BLaER1 treated with 17β-estradiol and CSF1 and Interleukin-3, amounts not matched to agents 10 nM and 100 nM (cell line): ENCODE results near the gene PLD5.
"Not testable (repeated sequence)": the region's sequence is repeated elsewhere in the genome, so short reads cannot be mapped to it uniquely, and the experiment has no call there.

Experiments used
- H3K27ac ChIP-seq, 11 experiments: shearing (Covaris generic); formaldehyde crosslinking; 2 replicates each; pipeline ENCODE4 v1.8.1; 2022
- H3K27me3 ChIP-seq, 11 experiments: shearing (Covaris generic); formaldehyde crosslinking; 2 replicates each; pipeline ENCODE4 v1.8.1; 2022
- H3K36me3 ChIP-seq, 11 experiments: shearing (Covaris generic); formaldehyde crosslinking; 2 replicates each; pipeline ENCODE4 v1.8.1; 2022
- H3K4me1 ChIP-seq, 10 experiments: shearing (Covaris generic); formaldehyde crosslinking; 2 replicates each; pipeline ENCODE4 v1.8.1; 2022
- H3K4me2 ChIP-seq, 11 experiments: shearing (Covaris generic); formaldehyde crosslinking; 2 replicates each; pipeline ENCODE4 v1.8.1; 2022
- H3K4me3 ChIP-seq, 10 experiments: shearing (Covaris generic); formaldehyde crosslinking; 2 replicates each; pipeline ENCODE4 v1.8.1; 2022
- H3K9ac ChIP-seq, 11 experiments: shearing (Covaris generic); formaldehyde crosslinking; 2 replicates each; pipeline ENCODE4 v1.8.1; 2022
- H3K9me3 ChIP-seq, 11 experiments: shearing (Covaris generic); formaldehyde crosslinking; replicated peaks in 1 of 11; 2 replicates each; pipeline ENCODE4 v1.8.1; 2022
- H4K20me1 ChIP-seq, 11 experiments: shearing (Covaris generic); formaldehyde crosslinking; 2 replicates each; pipeline ENCODE4 v1.8.1; 2022
- Cebpa-rat ChIP-seq, 11 experiments: shearing (Covaris generic); IDR thresholded peaks; 2 replicates each; pipeline ENCODE4 v1.8.1; 2022

The PLD5 gene

DNA sequence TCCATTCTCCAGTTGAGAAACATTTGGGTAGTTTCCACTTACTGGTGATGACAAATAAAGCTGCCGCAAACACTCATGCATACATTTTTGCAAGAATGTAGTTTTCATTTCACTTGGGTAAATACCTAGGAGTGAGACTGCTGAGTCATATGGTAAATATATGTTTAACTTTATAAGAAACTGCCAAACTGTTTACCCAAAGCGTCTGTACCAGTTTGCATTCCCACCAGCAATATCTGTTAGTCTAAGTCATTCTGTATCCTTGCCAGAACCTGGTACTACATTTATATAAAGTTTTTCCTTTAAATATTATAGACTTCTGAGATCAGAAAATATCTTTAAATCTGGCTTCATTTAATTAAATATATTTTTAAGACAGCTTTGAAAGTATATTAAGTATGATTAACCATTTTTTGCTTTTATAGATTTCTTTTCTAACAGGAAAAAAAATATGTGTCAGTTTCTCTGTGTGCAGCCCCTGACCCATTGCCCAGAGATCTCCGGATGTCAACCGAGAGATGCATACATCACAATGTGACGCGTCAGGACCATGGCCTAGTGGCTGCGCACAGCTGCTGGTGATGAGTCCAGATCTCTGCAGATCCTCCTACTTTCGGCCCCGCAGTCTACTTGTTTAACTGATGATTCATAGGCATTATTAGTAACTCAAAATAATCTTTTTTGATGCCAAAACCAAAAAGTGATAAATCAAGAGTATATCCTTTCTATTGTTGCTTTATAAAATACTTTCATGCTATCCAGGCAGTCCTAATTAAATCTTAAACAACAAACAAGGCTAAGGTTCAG, 298.5 kb downstream of the PLD5 start:
- H3K4me3 ChIP-seq, result no peak overlapping the region
- H4K20me1 ChIP-seq, result no peaks in the 10 kb centered on the region
- H3K4me1 ChIP-seq, result no peaks in the 10 kb centered on the region
- H3K4me2 ChIP-seq, result no peak overlapping the region
- no peak overlapping the region for H3K27ac ChIP-seq
- no peaks in the 10 kb centered on the region for H3K9me3 ChIP-seq
- no peaks in the 10 kb centered on the region for H3K27me3 ChIP-seq
- no peak overlapping the region for H3K9ac ChIP-seq
- no peaks in the 10 kb centered on the region for H3K36me3 ChIP-seq
- TF ChIP-seq Cebpa-rat (IDR thresholded peaks at IDR 0.05), result no peak

DNA sequence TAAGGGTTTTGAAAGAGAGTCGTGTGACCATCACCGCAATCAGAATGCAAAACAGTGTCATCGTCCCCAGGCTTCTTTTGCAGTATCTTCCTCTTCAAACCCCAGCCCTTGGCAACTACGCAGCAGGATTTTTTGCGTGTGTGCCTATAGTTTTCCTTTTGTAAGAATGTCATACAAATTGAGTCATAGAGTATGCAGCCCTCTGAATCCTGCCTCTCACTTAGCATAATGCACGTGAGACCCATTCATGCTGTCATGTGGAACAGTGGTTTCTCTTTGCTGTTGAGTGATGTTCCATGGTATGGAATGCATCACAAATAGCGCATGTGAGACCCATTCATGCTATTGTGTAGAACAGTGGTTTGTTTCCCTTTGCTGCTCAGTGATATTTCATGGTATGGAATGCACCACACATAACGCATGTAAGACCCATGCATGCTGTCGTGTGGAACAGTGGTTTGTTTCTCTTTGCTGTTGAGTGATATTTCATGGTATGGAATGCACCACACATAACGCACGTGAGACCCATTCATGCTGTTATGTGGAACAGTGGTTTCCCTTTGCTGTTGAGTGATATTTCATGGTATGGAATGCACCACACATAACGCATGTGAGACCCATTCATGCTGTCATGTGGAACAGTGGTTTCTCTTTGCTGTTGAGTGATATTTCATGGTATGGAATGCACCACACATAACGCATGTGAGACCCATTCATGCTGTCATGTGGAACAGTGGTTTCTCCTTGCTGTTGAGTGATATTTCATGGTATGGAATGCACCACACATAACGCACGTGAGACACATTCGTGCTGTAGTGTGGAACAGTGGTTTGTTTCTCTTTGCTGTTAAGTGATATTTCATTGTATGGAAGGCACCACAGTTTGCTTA, 299.4 kb downstream of the PLD5 start:
- not testable (repeated sequence) for H3K9ac ChIP-seq, H3K4me3 ChIP-seq, H3K9me3 ChIP-seq, H3K36me3 ChIP-seq, H3K4me2 ChIP-seq, H4K20me1 ChIP-seq, H3K27me3 ChIP-seq, H3K27ac ChIP-seq, H3K4me1 ChIP-seq

GRCh38 chr1:242224461-242224860, 300.0 kb downstream of the PLD5 start:
- TF ChIP-seq Cebpa-rat (IDR thresholded peaks at IDR 0.05), result no peak
- H4K20me1 ChIP-seq, result no peaks in the 10 kb centered on the region
- H3K27ac ChIP-seq, result no peak overlapping the region
- H3K36me3 ChIP-seq, result no peaks in the 10 kb centered on the region
- H3K4me3 ChIP-seq, result no peak overlapping the region
- H3K9me3 ChIP-seq, result no peaks in the 10 kb centered on the region
- H3K27me3 ChIP-seq, result no peaks in the 10 kb centered on the region
- H3K4me1 ChIP-seq, result no peaks in the 10 kb centered on the region
- H3K9ac ChIP-seq, result no peak overlapping the region
- H3K4me2 ChIP-seq, result no peak overlapping the region

- no peak for TF ChIP-seq Cebpa-rat (IDR thresholded peaks at IDR 0.05)
Observed at GRCh38 chr1:242219905-242220304, 304.6 kb downstream of the PLD5 start.

GRCh38 chr1:242219298-242219901, 305.1 kb downstream of the PLD5 start:
- Histone ChIP-seq H3K27me3 (no peaks in the 10 kb centered on the region), H3K9me3 (peaks cover 19 to 28% (median 24%) of the 10 kb centered on the region in 11 experiments), H3K9ac (no peak overlapping the region), H3K4me1 (no peaks in the 10 kb centered on the region), H3K36me3 (no peaks in the 10 kb centered on the region), H4K20me1 (no peaks in the 10 kb centered on the region), H3K4me2 (no peak overlapping the region), H3K27ac (no peak overlapping the region), H3K4me3 (no peak overlapping the region)
- TF ChIP-seq Cebpa-rat (IDR thresholded peaks at IDR 0.05), result no peak

More at GRCh38 chr1:242219905-242220304, 304.6 kb downstream of the PLD5 start:
- no peak overlapping the region for H3K4me3 ChIP-seq
- H4K20me1 ChIP-seq, result no peaks in the 10 kb centered on the region
- H3K27me3 ChIP-seq, result no peaks in the 10 kb centered on the region
- no peaks in the 10 kb centered on the region for H3K36me3 ChIP-seq
- H3K4me2 ChIP-seq, result no peak overlapping the region
- no peaks in the 10 kb centered on the region for H3K4me1 ChIP-seq
- peaks cover 19 to 26% (median 24%) of the 10 kb centered on the region in 11 experiments for H3K9me3 ChIP-seq
- H3K27ac ChIP-seq, result no peak overlapping the region
- H3K9ac ChIP-seq, result no peak overlapping the region

- Histone ChIP-seq H3K9ac (no peak overlapping the region), H3K27me3 (no peaks in the 10 kb centered on the region)
- TF ChIP-seq Cebpa-rat (IDR thresholded peaks at IDR 0.05), result no peak
Observed at GRCh38 chr1:242216368-242216767, 308.1 kb downstream of the PLD5 start.

DNA sequence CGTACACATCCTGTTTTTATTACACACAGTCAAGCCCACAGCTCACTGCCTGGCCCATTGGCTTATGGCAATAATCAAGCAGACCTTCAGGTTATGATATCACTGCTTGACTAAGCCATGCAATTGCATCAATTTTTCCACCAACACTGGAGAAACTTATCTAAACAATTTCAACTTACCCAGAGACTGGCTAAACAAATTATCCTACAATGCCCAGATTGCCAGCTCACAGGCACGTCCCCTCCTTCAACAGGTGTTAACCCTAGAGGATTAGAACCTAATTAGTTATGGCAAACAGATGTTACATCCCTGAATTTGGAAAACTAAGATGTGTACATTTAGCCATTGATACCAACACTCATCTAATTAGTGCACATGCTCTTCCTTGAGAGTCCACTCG, 310.0 kb downstream of the PLD5 start:
- not testable (repeated sequence) for H3K4me3 ChIP-seq, H3K36me3 ChIP-seq, H3K9ac ChIP-seq, H3K27ac ChIP-seq, H4K20me1 ChIP-seq, H3K4me1 ChIP-seq, H3K27me3 ChIP-seq, H3K4me2 ChIP-seq
- peaks cover 19 to 28% (median 24%) of the 10 kb centered on the region in 11 experiments for H3K9me3 ChIP-seq

More at GRCh38 chr1:242216368-242216767, 308.1 kb downstream of the PLD5 start:
- Histone ChIP-seq H3K36me3 (no peaks in the 10 kb centered on the region), H3K27ac (no peak overlapping the region), H3K9me3 (peaks cover 19 to 28% (median 24%) of the 10 kb centered on the region in 11 experiments), H3K4me3 (no peak overlapping the region), H4K20me1 (no peaks in the 10 kb centered on the region), H3K4me1 (no peaks in the 10 kb centered on the region), H3K4me2 (no peak overlapping the region)

DNA sequence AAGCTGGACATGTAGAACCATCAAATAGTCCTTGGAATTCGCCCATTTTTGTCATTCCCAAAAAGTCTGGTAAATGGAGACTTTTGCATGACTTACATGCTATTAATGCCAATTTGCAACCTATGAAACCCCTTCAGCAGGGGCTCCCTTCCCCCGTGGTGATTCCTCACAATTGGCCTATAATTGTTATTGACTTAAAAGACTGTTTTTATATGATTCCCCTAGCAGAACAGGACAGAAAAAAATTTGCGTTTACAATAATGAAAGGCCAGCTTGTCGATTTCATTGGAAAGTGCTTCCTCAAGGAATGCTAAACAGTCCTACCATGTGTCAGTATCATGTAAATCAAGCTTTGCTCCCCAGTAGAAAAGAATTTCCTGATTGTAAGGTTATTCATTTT, 311.5 kb downstream of the PLD5 start:
- H3K4me2 ChIP-seq, H3K27me3 ChIP-seq, H3K36me3 ChIP-seq, H3K4me1 ChIP-seq, H3K4me3 ChIP-seq, H3K27ac ChIP-seq, H4K20me1 ChIP-seq, H3K9ac ChIP-seq: not testable (repeated sequence)
- peaks cover 19 to 28% (median 24%) of the 10 kb centered on the region in 11 experiments for H3K9me3 ChIP-seq

- Histone ChIP-seq H3K4me1 (no peaks in the 10 kb centered on the region), H4K20me1 (no peaks in the 10 kb centered on the region), H3K27ac (no peak overlapping the region), H3K9me3 (peaks cover 19 to 27% (median 23%) of the 10 kb centered on the region in 11 experiments), H3K4me2 (no peak overlapping the region), H3K4me3 (no peak overlapping the region), H3K9ac (no peak overlapping the region), H3K36me3 (no peaks in the 10 kb centered on the region), H3K27me3 (no peaks in the 10 kb centered on the region)
- no peak for TF ChIP-seq Cebpa-rat (IDR thresholded peaks at IDR 0.05)
Observed at GRCh38 chr1:242212401-242212800, 312.1 kb downstream of the PLD5 start.
